GM21825 (cell line): ENCODE measurements around the gene CTBP2.

ENCODE experiments used
- ATAC-seq: cut with Tn5 transposase; IDR thresholded peaks from one replicate; pipeline ENCODE4 v1.9.1; 2021; ENCODE audit warnings: mild to moderate bottlenecking, moderate library complexity; ENCODE audit not compliant: unreplicated experiment

Gene CTBP2

GRCh38 chr10:125107166-125107949 lies 53.0 kb downstream of the CTBP2 start:
- ATAC-seq: no peak

GRCh38 chr10:125106586-125106985 lies 53.8 kb downstream of the CTBP2 start:
- no peak for ATAC-seq

GRCh38 chr10:125105706-125106255 lies 54.6 kb downstream of the CTBP2 start:
- no peak for ATAC-seq

GRCh38 chr10:125105155-125105554 lies 55.2 kb downstream of the CTBP2 start:
- ATAC-seq: no peak

GRCh38 chr10:125104559-125104958 lies 55.8 kb downstream of the CTBP2 start:
- ATAC-seq: no peak

- ATAC-seq: no peak
These were observed 56.4 kb downstream of the CTBP2 start for GRCh38 chr10:125103924-125104323.

- ATAC-seq: no peak
These were observed 56.9 kb downstream of the CTBP2 start for GRCh38 chr10:125103466-125103865.

GRCh38 chr10:125102821-125103220 lies 57.5 kb downstream of the CTBP2 start:
- no peak for ATAC-seq

GRCh38 chr10:125102246-125102645 lies 58.1 kb downstream of the CTBP2 start:
- no peak for ATAC-seq

- no peak for ATAC-seq
These were observed 58.8 kb downstream of the CTBP2 start for GRCh38 chr10:125101581-125101980.

GRCh38 chr10:125101049-125101448 lies 59.3 kb downstream of the CTBP2 start:
- ATAC-seq: no peak

- no peak for ATAC-seq
These were observed 62.8 kb downstream of the CTBP2 start for GRCh38 chr10:125097409-125098070.

GRCh38 chr10:125096975-125097374 lies 63.4 kb downstream of the CTBP2 start:
- ATAC-seq: no peak

GRCh38 chr10:125096371-125096770 lies 64.0 kb downstream of the CTBP2 start:
- ATAC-seq: no peak

GRCh38 chr10:125095776-125096175 lies 64.6 kb downstream of the CTBP2 start:
- no peak for ATAC-seq

GRCh38 chr10:125095228-125095627 lies 65.1 kb downstream of the CTBP2 start:
- ATAC-seq: no peak

GRCh38 chr10:125094806-125095205 lies 65.6 kb downstream of the CTBP2 start:
- no peak for ATAC-seq

- no peak for ATAC-seq
These were observed 66.2 kb downstream of the CTBP2 start for GRCh38 chr10:125093974-125094705.

- ATAC-seq: no peak
These were observed 67.0 kb downstream of the CTBP2 start for GRCh38 chr10:125093199-125093973.

- no peak for ATAC-seq
These were observed 67.8 kb downstream of the CTBP2 start for GRCh38 chr10:125092564-125093031.

GRCh38 chr10:125091891-125092290 lies 68.5 kb downstream of the CTBP2 start:
- ATAC-seq: no peak
